Activated T-cell treated with anti-CD3 and anti-CD28 coated beads for 24 hours (primary cell): ENCODE results near the gene UBTD2.

Experiments
- DNase-seq: peaks from one replicate; pipeline ENCODE4 v3.0.0-alpha.2; 2020; ENCODE audit warnings: low read depth

The UBTD2 gene

GRCh38 chr5:172169216-172169615 is 114.3 kb downstream of the UBTD2 start:
- DNase-seq, result no peak

- no peak for DNase-seq
These were observed 115.3 kb downstream of the UBTD2 start for GRCh38 chr5:172168311-172168710.

DNA sequence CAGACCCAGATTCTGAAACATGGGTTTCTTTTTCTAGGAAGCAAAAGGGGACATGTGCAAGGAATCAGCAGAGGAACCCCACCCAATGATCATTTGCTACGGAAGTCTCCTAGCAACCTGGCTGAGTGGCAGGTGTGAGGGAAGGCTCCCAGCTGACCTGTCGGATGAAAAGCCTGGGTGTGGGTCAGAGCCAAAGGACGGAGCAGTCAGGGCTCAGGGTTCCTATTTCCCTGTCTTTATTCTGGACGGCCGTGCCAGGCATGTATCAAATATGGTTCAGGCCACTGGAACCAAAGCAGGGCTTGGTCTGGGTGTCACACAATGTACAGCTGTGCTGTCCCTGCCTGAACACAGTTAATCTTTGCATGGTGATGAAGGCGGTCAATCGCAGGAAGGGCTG is 115.7 kb downstream of the UBTD2 start:
- DNase-seq, result no peak

DNA sequence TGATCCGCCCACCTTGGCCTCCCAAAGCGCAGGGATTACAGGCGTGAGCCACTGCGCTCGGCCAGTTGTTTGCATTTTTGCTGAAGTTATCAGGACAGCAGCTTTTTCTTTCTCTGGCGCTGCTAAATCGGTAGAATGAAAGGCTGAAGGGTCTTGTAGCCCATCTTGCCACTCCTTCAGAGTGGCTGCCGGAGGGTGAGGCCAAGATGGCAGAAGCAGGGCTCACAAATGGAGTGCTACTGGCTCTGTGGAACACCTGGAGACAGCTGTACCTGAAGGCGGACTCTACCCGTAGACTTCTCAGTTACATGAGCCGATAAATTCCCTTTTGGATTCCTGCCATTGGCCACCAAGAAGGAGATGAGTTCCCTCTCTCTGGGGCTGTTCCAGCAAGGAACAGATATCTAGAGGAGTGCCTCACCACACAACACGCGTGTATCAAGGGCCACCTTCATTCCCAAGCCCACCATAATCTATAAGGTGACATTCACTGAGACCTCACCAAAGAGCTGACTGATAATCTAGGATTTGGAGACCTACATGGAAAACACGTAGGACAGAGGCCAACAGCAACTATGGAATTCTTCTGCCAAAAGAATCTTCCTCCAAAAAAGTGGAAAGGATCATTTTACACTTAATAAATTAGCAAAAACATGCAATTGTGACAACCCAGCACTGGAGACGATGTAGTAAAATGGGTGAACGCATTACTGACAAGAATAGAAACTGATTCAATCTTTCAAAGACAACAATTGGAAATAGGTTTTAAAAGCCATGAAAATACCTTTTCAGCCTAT is 117.3 kb downstream of the UBTD2 start:
- no peak for DNase-seq

DNA sequence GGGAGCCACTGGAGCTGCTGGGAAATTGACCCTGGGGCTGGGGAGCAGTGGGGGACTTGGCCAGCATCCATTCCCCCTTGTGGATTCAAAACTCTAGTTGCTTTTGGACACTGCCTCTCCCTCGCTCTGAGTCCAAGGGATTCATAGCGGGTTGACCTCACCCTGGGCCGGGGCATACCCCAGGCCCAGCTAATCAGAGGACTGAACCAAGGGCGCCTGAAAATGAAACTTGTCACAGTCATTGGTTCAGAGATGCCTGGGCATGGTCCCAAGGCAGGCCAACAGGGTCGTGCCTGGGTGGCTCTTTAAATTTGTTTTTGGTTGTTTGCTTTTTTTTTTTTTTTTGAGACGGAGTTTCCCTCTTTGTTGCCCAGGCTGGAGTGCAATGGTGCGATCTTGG is 118.1 kb downstream of the UBTD2 start:
- DNase-seq, result no peak

DNA sequence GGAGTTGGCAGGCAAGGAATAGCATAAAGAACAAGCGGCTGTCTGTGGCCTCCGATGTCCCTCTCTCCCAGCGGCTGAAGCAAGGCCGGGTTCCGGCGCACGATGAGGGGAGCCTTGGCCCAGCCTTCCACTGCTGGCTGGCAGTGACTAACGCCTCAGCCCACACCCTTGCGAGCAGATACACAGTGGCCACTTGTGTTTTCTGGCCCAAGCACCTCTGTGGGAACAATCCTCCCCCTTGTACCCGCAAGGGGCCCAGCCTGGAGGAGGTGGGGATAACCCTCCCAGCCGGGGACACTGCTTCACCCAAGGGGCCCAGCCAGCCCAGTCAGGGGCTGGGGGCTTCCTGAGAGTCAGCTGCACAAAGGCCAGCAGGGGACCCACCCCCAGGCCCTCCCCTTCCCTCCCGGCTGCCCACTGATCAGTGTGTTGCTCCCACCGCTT is 118.8 kb downstream of the UBTD2 start:
- DNase-seq, result no peak

DNA sequence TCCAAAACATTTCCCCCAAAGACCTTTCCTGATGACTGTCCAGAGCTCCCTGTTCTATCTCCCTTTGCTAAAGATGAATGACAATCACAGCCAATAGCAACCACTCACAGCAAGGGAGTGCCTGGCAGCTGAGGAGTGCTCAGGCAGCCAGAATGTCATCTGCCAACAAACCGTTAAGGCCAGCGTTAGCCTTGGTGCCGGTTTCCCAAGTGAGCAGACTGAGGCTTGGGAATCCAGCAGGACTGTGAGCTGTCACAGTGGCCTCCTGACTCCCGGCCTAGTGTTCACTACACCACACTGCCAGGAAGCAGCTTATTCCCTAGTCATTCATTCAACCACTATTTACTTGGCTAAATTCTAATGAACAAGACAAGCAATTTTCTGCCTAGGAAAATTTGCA is 120.2 kb downstream of the UBTD2 start:
- DNase-seq, result no peak

DNA sequence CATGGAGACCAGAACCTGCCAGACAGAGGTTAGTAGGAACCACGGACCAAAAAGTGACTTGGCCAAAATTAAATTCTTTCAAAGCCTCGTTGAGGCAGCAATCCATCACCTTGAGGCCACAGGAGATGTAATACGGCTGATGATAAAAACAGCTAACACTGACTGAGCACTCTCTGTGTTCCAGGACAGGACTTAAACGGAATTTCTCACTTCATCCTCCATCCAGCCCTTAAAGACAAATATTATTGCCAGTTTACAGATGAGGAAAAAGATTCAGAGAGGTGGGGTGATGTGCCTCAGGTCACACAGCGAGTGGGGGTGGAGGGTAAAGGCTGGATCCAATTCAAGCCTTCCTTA is 120.6 kb downstream of the UBTD2 start:
- no peak for DNase-seq

- DNase-seq, result no peak
These were observed 121.1 kb downstream of the UBTD2 start for GRCh38 chr5:172162323-172162986.

- no peak for DNase-seq
These were observed 123.1 kb downstream of the UBTD2 start for GRCh38 chr5:172160506-172160905.
